D721Med (cell line): ENCODE measurements around the gene TSPYL1.

Experiments used
- DNase-seq: peaks from one replicate; pipeline ENCODE4 v3.0.0; 2011; ENCODE audit warnings: low spot score; ENCODE audit not compliant: insufficient read length
- FAIRE-seq: peaks from 2 replicates; lab custom pipeline; 2011; peaks lifted over from hg19 to GRCh38; lab: Jason Lieb, UNC
- CTCF ChIP-seq: IDR thresholded peaks from 2 replicates; pipeline ENCODE4 v1.5.1; 2012; ENCODE audit warnings: mild to moderate bottlenecking, control low read depth; ENCODE audit not compliant: insufficient read depth; ENCODE audit errors: missing control alignments

Gene TSPYL1

GRCh38 chr6:116238083-116238482, 41.6 kb downstream of the TSPYL1 start:
- DNase-seq, result no peak
- no peak for FAIRE-seq
- no peak for TF ChIP-seq CTCF

- TF ChIP-seq CTCF, result no peak
- FAIRE-seq (no peak), DNase-seq (no peak)
Measured at GRCh38 chr6:116234689-116235088, 45.0 kb downstream of the TSPYL1 start.

- TF ChIP-seq CTCF, result no peak
- FAIRE-seq (peak; percentile 97), DNase-seq (peak; percentile 25)
Measured at GRCh38 chr6:116229287-116229913, 50.3 kb downstream of the TSPYL1 start.
